ENCODE data around the gene SPDYC.
A peak's percentile ranks its signal among the peaks of the same experiment; 100 is the strongest.

DNA sequence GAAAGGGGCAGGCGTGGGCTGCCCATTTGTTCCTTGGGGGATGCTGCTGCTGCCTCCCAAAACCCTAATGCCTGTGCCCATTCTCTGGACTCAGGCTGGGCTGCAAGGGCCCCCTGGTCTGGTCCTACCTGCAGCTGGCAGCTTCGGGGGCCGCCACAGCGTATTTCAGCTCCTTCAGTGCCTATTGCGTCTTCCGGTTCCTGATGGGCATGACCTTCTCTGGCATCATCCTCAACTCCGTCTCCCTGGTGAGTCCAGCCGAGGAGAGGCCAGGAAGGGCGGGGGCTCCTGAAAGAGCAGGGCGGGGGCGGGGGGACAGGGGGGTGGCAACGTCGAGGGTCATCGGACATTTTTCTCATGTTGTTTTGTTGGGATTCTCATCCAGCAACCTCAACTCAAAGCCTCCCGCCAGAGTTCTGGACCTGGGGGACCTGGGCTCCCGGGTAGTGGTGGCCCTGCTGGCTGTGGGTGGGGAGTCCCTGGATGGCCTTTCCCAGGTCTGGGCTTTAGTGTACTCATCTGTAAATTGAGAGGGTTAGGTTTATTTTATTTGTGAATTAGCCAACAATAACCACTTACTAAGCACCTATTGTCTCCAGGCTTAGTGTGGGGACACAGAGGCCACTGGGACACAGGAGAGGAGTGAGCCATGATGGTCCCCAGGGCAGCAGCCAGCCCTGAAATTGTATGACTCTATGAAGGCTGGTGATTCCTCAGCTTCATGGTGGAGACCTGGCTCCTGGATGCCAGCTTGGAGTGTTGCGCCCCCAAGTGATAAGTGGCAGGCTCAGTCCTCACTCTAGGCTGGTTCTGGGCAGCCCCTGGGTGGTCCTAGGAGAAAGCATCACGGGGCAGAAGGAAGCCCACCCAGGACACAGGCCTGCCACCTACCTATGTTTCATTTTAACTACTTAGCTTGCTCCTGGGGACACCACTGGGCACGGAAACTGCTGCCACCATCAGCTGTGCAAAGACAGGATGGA lies 47.7 kb downstream of the SPDYC start:
- TF ChIP-seq, protein P1, sequence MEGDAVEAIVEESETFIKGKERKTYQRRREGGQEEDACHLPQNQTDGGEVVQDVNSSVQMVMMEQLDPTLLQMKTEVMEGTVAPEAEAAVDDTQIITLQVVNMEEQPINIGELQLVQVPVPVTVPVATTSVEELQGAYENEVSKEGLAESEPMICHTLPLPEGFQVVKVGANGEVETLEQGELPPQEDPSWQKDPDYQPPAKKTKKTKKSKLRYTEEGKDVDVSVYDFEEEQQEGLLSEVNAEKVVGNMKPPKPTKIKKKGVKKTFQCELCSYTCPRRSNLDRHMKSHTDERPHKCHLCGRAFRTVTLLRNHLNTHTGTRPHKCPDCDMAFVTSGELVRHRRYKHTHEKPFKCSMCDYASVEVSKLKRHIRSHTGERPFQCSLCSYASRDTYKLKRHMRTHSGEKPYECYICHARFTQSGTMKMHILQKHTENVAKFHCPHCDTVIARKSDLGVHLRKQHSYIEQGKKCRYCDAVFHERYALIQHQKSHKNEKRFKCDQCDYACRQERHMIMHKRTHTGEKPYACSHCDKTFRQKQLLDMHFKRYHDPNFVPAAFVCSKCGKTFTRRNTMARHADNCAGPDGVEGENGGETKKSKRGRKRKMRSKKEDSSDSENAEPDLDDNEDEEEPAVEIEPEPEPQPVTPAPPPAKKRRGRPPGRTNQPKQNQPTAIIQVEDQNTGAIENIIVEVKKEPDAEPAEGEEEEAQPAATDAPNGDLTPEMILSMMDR (IDR thresholded peaks at IDR 0.05; ENCODE audit: borderline replicate concordance, extremely low read depth, low read length, poor library complexity, severe bottlenecking): peak; percentile 6
- no peak for TF ChIP-seq EZH2 (IDR thresholded peaks at IDR 0.05; ENCODE audit: borderline replicate concordance, low read depth, low read length, severe bottlenecking)
